ENCODE data around the gene ZNF362. TPM values are rescaled to one million over a fixed set of nuclear protein-coding genes. Genes with fewer than 3 reads are reported as not detected.

Gene ZNF362
- total RNA-seq, 1 donor from 2014 or later = 85.0 TPM

DNA sequence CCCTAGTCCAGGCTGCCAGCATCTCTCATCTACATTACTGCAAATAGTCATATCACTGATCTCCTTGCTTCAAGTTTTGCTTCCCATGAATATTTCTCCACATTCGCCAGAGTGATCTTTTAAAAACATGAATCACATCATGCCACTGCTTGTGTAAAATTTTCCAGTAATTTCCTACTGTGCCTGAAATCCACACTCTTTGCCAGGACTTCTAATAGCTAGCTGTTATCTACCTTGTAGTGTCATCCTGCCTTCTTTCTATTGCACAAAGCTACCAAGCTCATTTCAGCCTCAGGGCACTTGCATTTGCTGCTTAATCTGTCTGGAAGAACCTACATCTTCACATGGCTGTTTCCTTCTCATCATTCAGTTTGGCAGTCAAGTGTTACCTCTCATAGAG lies 33.9 kb upstream of the ZNF362 start:
- H3K27ac Mint-ChIP-seq (ENCODE audit: unreplicated experiment) = no peak overlapping the region
- H3K4me1 Mint-ChIP-seq (ENCODE audit: low read depth) = peaks cover 22% of the 10 kb centered on the region
- DNase-seq (ENCODE audit: low spot score) = no peak
- H3K36me3 Mint-ChIP-seq (ENCODE audit: low read depth) = peaks cover 3% of the 10 kb centered on the region
- H3K4me3 Mint-ChIP-seq (ENCODE audit: unreplicated experiment) = no peak overlapping the region
- no peaks in the 10 kb centered on the region for H3K27me3 Mint-ChIP-seq (ENCODE audit: low read depth)
- no peak for TF ChIP-seq CTCF (IDR thresholded peaks at IDR 0.05)
- H3K9me3 Mint-ChIP-seq (ENCODE audit: low read depth) = peaks cover 16% of the 10 kb centered on the region

DNA sequence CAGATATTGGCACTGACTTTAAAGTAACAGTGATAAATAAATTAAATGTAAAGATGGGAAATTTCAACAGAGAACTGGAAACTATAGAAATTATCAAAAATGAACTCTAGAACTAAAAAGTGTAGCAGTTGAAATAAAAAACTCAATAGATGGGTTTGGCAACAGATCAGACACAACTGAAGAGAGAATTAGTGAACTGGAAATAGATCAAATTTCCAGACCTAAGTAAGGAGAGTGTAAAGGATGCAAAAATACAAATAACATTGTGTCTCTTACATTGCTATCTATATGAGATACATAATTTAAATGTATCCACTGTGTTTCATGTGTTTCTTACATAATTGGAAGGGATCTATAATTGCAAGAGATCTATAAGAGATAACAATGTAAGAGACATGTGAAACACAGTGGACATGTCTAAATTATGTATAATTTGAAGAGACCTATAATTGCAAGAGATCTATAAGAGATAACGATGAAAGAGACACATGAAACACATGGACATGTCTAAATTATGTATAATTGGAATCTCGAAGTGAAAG lies 32.1 kb upstream of the ZNF362 start:
- H3K27me3 Mint-ChIP-seq (ENCODE audit: low read depth) = peaks cover 2% of the 10 kb centered on the region

DNA sequence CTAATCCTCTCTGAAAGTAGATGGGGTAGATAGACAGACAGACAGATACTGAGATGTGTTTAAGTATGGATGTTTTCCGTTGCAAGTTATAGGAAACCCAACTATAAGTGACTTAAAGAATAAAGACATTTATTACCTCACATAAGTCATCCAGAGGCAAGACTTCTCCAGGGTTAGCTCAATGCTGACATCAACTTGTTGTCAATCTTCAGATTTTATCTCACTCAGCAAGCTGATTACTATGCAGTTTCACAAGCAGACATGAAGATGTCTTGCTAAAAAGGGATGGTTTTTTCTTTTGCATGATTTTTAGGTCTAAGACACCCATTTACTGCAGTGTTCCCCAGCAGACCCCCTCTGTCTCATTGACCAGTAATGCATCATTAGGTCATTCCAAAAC lies 30.7 kb upstream of the ZNF362 start:
- no peak overlapping the region for H3K4me3 Mint-ChIP-seq (ENCODE audit: unreplicated experiment)
- no peak for DNase-seq (ENCODE audit: low spot score)
- H3K36me3 Mint-ChIP-seq (ENCODE audit: low read depth) = peaks cover 3% of the 10 kb centered on the region

More for the DNA sequence above, 32.1 kb upstream of the ZNF362 start:
- H3K4me1 Mint-ChIP-seq (ENCODE audit: low read depth) = peaks cover 29% of the 10 kb centered on the region
- H3K27ac Mint-ChIP-seq (ENCODE audit: unreplicated experiment) = no peak overlapping the region
- H3K4me3 Mint-ChIP-seq (ENCODE audit: unreplicated experiment) = no peak overlapping the region
- DNase-seq (ENCODE audit: low spot score) = no peak
- H3K9me3 Mint-ChIP-seq (ENCODE audit: low read depth) = peaks cover 16% of the 10 kb centered on the region
- peaks cover 3% of the 10 kb centered on the region for H3K36me3 Mint-ChIP-seq (ENCODE audit: low read depth)
- no peak for TF ChIP-seq CTCF (IDR thresholded peaks at IDR 0.05)

DNA sequence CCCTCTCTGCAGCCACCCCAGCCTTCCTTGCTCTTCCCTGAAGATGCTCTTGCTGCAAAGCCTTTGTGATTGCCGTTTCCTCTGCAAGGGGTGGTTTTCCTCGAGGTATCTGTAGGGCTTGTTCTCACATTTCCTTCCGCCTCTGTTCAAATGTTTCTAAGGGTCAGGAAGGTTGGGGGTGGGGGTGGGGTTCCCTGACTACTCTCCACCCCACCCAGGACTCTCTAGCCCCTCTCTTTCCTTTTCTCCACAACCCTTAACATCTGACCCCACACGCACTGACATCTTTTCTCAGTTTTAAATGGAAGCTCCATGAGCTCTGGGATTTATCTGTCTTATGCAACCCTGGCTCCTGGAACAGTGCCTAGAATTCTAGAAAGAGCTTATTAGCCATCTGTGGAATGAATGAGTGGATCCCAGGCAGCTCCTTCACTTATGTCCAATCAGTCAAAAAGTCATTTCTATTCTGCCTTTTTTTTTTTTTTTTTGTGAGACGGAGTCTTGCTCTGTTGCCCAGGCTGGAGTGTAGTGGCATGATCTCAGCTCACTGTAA lies 27.3 kb upstream of the ZNF362 start:
- H3K9me3 Mint-ChIP-seq (ENCODE audit: low read depth) = peaks cover 11% of the 10 kb centered on the region
- no peak overlapping the region for H3K4me3 Mint-ChIP-seq (ENCODE audit: unreplicated experiment)
- peaks cover 3% of the 10 kb centered on the region for H3K36me3 Mint-ChIP-seq (ENCODE audit: low read depth)
- peaks cover 2% of the 10 kb centered on the region for H3K27me3 Mint-ChIP-seq (ENCODE audit: low read depth)
- H3K4me1 Mint-ChIP-seq (ENCODE audit: low read depth) = peaks cover 7% of the 10 kb centered on the region
- no peak for TF ChIP-seq CTCF (IDR thresholded peaks at IDR 0.05)
- DNase-seq (ENCODE audit: low spot score) = no peak
- H3K27ac Mint-ChIP-seq (ENCODE audit: unreplicated experiment) = peak overlapping the region; percentile 60

More for the DNA sequence above, 30.7 kb upstream of the ZNF362 start:
- Mint-ChIP-seq H3K4me1 (ENCODE audit: low read depth) (peaks cover 18% of the 10 kb centered on the region), H3K9me3 (ENCODE audit: low read depth) (peaks cover 16% of the 10 kb centered on the region), H3K27ac (ENCODE audit: unreplicated experiment) (no peak overlapping the region), H3K27me3 (ENCODE audit: low read depth) (peaks cover 2% of the 10 kb centered on the region)
- TF ChIP-seq CTCF (IDR thresholded peaks at IDR 0.05) = no peak

- Mint-ChIP-seq H3K36me3 (ENCODE audit: low read depth) (no peaks in the 10 kb centered on the region), H3K9me3 (ENCODE audit: low read depth) (no peaks in the 10 kb centered on the region), H3K27me3 (ENCODE audit: low read depth) (peaks cover 2% of the 10 kb centered on the region), H3K27ac (ENCODE audit: unreplicated experiment) (no peak overlapping the region), H3K4me1 (ENCODE audit: low read depth) (peaks cover 10% of the 10 kb centered on the region), H3K4me3 (ENCODE audit: unreplicated experiment) (no peak overlapping the region)
- TF ChIP-seq CTCF (IDR thresholded peaks at IDR 0.05) = no peak
- DNase-seq (ENCODE audit: low spot score) = no peak
Measured at GRCh38 chr1:33231166-33231565, 25.1 kb upstream of the ZNF362 start.
